ENCODE results near the gene TDRD10.

TDRD10 gene

GRCh38 chr1:154583773-154584172, 81.8 kb downstream of the TDRD10 start:
- DNase-seq = no peak

- no peak for DNase-seq
Observed at GRCh38 chr1:154584267-154584994, 82.4 kb downstream of the TDRD10 start.

GRCh38 chr1:154586231-154586630, 84.2 kb downstream of the TDRD10 start:
- no peak for DNase-seq

DNA sequence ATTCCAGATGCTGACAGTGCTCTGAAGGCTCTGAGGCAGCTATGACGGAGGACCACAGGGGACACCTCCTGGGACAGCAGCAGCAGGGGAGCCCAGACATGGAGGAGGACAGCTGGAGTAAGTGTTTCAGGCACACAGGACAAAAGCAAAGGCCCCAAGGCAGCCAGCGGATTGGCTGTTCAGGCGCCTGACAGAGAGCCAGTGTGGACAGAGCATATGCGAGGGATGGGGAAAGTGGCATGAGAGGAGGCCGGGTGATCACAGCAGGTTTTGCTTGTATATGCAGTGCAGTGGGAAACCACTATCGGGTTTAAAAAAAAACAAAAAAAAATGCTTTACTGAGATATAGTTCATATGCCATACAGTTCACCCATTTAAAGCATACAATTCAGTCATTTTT, 84.6 kb downstream of the TDRD10 start:
- no peak for DNase-seq

- DNase-seq = no peak
Observed at GRCh38 chr1:154589780-154590179, 87.8 kb downstream of the TDRD10 start.

DNA sequence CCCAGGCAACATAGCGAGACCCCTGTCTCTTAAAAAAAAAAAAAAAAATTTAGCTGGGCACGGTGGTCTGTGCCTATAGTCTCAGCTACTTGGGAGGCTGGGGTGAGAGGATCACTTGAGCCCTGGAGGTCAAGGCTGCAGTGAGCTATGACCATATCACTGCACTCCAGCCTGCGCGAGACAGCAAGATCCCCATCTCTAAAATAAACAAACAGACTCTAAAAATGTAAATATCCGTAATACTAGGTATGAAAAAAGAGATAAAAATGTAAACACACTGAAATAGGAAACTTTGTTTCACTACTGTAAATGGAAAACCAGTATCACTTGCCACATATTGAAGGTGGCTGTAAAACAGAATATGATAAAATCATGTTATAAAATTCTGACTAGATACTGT, 88.7 kb downstream of the TDRD10 start:
- DNase-seq = no peak

GRCh38 chr1:154591206-154591605, 89.2 kb downstream of the TDRD10 start:
- DNase-seq = no peak

DNA sequence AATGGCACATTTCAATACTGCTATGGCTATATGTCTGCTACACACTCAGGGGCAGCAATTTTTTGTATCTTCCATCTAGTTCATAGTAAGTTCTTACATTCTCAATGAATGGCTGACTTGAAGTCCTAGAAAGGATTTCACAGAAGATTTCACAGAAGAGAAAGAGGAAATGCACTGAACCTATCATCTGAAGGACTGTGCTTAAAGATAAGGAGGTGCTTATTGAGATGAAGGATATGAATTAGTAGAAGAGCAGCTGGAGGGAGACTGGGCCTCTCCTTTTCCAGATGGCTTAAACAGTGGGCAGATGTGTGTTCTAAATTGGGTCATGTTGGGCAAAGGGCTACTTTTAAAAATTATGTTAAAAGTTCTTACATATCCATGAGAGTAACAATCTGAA, 91.4 kb downstream of the TDRD10 start:
- no peak for DNase-seq

DNA sequence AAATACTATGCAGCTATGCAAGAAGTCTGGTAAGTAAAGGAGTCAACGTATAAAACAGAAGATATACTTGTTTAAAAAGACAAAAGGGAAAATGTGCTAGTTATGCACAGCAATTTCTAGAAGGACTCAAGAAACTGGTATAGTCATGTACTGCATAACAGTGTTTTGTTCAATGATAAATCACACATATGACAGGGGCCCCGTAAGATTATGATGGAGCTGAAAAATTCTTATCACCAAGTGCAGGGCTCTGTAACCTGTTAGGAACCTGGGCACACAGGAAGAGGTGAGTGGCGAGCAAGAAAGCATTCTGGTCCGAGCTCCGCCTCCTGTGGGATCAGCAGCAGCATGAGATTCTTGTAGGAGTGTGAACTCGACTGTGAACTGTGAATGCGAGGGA, 92.8 kb downstream of the TDRD10 start:
- DNase-seq = no peak

DNA sequence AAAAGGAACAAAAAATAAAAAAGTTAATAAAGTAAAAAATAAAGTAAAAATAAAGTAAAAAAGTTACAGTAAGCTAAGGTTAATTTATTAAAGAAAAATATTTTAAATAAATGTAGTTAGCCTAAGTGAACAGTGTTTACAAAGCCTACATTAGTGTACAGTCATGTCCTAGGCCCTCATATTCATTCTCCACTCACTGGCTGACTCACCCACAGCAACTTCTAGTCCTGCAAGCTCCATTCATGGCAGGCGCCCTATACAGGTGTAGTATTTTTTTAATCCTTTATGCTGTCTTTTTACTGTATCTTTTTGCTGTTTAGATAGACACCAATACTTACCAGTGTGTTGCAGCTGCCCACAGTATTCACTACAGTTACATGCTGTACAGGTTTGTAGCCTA, 93.6 kb downstream of the TDRD10 start:
- no peak for DNase-seq
